ENCODE data around the gene OXLD1.

GRCh38 chr17:81641825-81642489 is 24.4 kb downstream of the OXLD1 start:
- TF ChIP-seq CTCF (conservative IDR thresholded peaks at IDR 0.05; ENCODE audit: low read depth, low read length), result no peak
- no peak for TF ChIP-seq EZH2 (IDR thresholded peaks at IDR 0.05; ENCODE audit: borderline replicate concordance, low read depth, low read length, poor library complexity, severe bottlenecking)

All from A673 (cell line).